Measurements from ENCODE around the gene ITGA1.
A peak's percentile ranks its signal among the peaks of the same experiment; 100 is the strongest.

The ITGA1 gene

GRCh38 chr5:53008751-53009150, 221.0 kb downstream of the ITGA1 start (continued):
- peak; percentile 33; the same call in 1 of the 2 replicates for TF ChIP-seq PRDM6 (tag by site-specific recombination; IDR thresholded peaks at IDR 0.05)
- peak; percentile 44; the same call in 1 of the 2 replicates for TF ChIP-seq ZNF398 (tag by site-specific recombination; IDR thresholded peaks at IDR 0.05)
- peak; percentile 93 for TF ChIP-seq ZIC2 (tag by site-specific recombination; IDR thresholded peaks at IDR 0.05)
- peak; percentile 60; the same call in 1 of the 2 replicates for TF ChIP-seq ZNF660 (tag by site-specific recombination; IDR thresholded peaks at IDR 0.05)
- TF ChIP-seq ZSCAN30 (tag by site-specific recombination; IDR thresholded peaks at IDR 0.05) = peak; percentile 24; the same call in 1 of the 2 replicates
- peak; percentile 27 for TF ChIP-seq ZNF843 (tag by site-specific recombination; IDR thresholded peaks at IDR 0.05)
- peak; percentile 35; the same call in 1 of the 2 replicates for TF ChIP-seq GFI1B (tag by site-specific recombination; IDR thresholded peaks at IDR 0.05)
